SK-N-SH treated with all-trans-retinoic acid at 6 μM for 48 hours (cell line): ENCODE measurements around the gene MRPS18A.

Source experiments
- ATAC-seq: fragments of 200-7000 bp; cut with Tn5 transposase; 3 replicates; pipeline ENCODE4 v1.9.1; 2020; ENCODE audit warnings: mild to moderate bottlenecking, moderate library complexity
- ARNTL ChIP-seq: fragments of 450-650 bp; formaldehyde crosslinking; IDR thresholded peaks from 2 replicates; pipeline ENCODE4 v1.5.0; 2020; ENCODE audit warnings: low read depth, mild to moderate bottlenecking, moderate library complexity, borderline replicate concordance
- BACH2 ChIP-seq: fragments of 250-450 bp; sonication (Bioruptor Pico); IDR thresholded peaks from 2 replicates; pipeline ENCODE4 v1.9.0; 2021; ENCODE audit warnings: mild to moderate bottlenecking, borderline replicate concordance
- CSDC2 ChIP-seq: fragments of 250-450 bp; sonication (Bioruptor Pico); IDR thresholded peaks from 2 replicates; pipeline ENCODE4 v1.5.0; 2020; ENCODE audit warnings: mild to moderate bottlenecking, moderate library complexity
- ESRRG ChIP-seq: fragments of 250-450 bp; sonication (Bioruptor Pico); IDR thresholded peaks from 2 replicates; pipeline ENCODE4 v1.6.1; 2021; ENCODE audit warnings: mild to moderate bottlenecking
- GLIS3 ChIP-seq: fragments of 250-450 bp; sonication (Bioruptor Pico); IDR thresholded peaks from 2 replicates; pipeline ENCODE4 v1.5.0; 2020; ENCODE audit warnings: mild to moderate bottlenecking, moderate library complexity
- ISL1 ChIP-seq: fragments of 250-450 bp; sonication (Bioruptor Pico); IDR thresholded peaks from 2 replicates; pipeline ENCODE4 v2.1.2; 2022; ENCODE audit warnings: mild to moderate bottlenecking, moderate library complexity
- OSR1 ChIP-seq: fragments of 250-450 bp; sonication (Bioruptor Pico); IDR thresholded peaks from 2 replicates; pipeline ENCODE4 v1.8.0; 2022; ENCODE audit warnings: moderate library complexity, mild to moderate bottlenecking, inconsistent platforms
- PPARA ChIP-seq: fragments of 250-450 bp; sonication (Bioruptor Pico); IDR thresholded peaks from 2 replicates; pipeline ENCODE4 v1.5.0; 2020; ENCODE audit warnings: mild to moderate bottlenecking, borderline replicate concordance
- RARB ChIP-seq: fragments of 250-450 bp; sonication (Bioruptor Pico); IDR thresholded peaks from 2 replicates; pipeline ENCODE4 v1.8.0; 2021; ENCODE audit warnings: mild to moderate bottlenecking, moderate library complexity
- SNAI2 ChIP-seq: fragments of 250-450 bp; sonication (Bioruptor Pico); IDR thresholded peaks from 2 replicates; pipeline ENCODE4 v1.5.0; 2020; ENCODE audit warnings: mild to moderate bottlenecking, moderate library complexity
- TCF4 ChIP-seq: fragments of 250-450 bp; sonication (Bioruptor Pico); IDR thresholded peaks from 2 replicates; pipeline ENCODE4 v1.8.0; 2021; ENCODE audit warnings: mild to moderate bottlenecking, moderate library complexity, borderline replicate concordance
- TOX ChIP-seq: fragments of 250-450 bp; sonication (Bioruptor Pico); IDR thresholded peaks from 2 replicates; pipeline ENCODE4 v1.8.0; 2021; ENCODE audit warnings: mild to moderate bottlenecking, moderate library complexity, borderline replicate concordance
- ZC3H10 ChIP-seq: fragments of 250-450 bp; sonication (Bioruptor Pico); IDR thresholded peaks from 2 replicates; pipeline ENCODE4 v1.5.1; 2021; ENCODE audit warnings: mild to moderate bottlenecking, moderate library complexity
- ZFP3 ChIP-seq: fragments of 250-450 bp; sonication (Bioruptor Pico); IDR thresholded peaks from 2 replicates; pipeline ENCODE4 v1.5.0; 2020; ENCODE audit warnings: mild to moderate bottlenecking, moderate library complexity
- ZFP30 ChIP-seq: fragments of 450-650 bp; formaldehyde crosslinking; IDR thresholded peaks from 2 replicates; pipeline ENCODE4 v1.5.0; 2022; ENCODE audit warnings: mild to moderate bottlenecking, moderate library complexity
- ZNF565 ChIP-seq: fragments of 450-650 bp; formaldehyde crosslinking; conservative IDR thresholded peaks from 2 replicates; pipeline ENCODE4 v1.5.0; 2020; ENCODE audit warnings: low read depth, mild to moderate bottlenecking, moderate library complexity
- ZNF70 ChIP-seq: fragments of 450-650 bp; formaldehyde crosslinking; IDR thresholded peaks from 2 replicates; pipeline ENCODE4 v1.5.0; 2020; ENCODE audit warnings: mild to moderate bottlenecking, moderate library complexity
- ZNF8 ChIP-seq: fragments of 450-650 bp; formaldehyde crosslinking; IDR thresholded peaks from 2 replicates; pipeline ENCODE4 v1.5.0; 2020; ENCODE audit warnings: mild to moderate bottlenecking, moderate library complexity
- TF ChIP-seq, protein P1 (sequence below): fragments of 250-450 bp; sonication (Bioruptor Pico); IDR thresholded peaks from 2 replicates; pipeline ENCODE4 v1.5.1; 2020; ENCODE audit warnings: low read depth, mild to moderate bottlenecking, moderate library complexity
- TF ChIP-seq, protein P2 (sequence below): fragments of 250-450 bp; sonication (Bioruptor Pico); IDR thresholded peaks from 2 replicates; pipeline ENCODE4 v1.8.0; 2021; ENCODE audit warnings: low read depth, mild to moderate bottlenecking, moderate library complexity, borderline replicate concordance
- TF ChIP-seq, protein P3 (sequence below): fragments of 250-450 bp; sonication (Bioruptor Pico); IDR thresholded peaks from 2 replicates; pipeline ENCODE4 v1.8.0; 2020; ENCODE audit warnings: mild to moderate bottlenecking, moderate library complexity, borderline replicate concordance
- TF ChIP-seq, protein P4 (sequence below): fragments of 250-450 bp; sonication (Bioruptor Pico); IDR thresholded peaks from 2 replicates; pipeline ENCODE4 v1.5.1; 2021; ENCODE audit warnings: mild to moderate bottlenecking, moderate library complexity

MRPS18A gene

DNA sequence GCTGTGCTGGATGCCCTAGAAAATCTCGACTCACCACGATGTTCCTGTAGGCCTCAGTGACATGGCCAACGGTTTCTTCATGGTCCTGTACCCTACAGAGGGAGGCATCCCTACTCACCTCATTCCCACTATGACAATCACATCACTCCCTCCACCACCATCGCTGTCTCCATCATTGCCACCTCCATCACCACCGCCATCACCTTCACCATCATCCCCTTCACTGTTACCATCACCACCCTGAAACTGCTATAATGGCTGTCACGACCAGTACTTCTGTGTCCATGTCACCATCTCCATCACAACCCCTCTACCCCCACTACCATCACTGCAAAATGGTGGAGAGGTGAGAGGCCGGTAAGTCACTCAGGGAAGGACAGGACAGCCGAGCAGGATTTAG is 29.8 kb upstream of the MRPS18A start:
- no peak for ATAC-seq
- TF ChIP-seq ISL1 (CRISPR knock-in tag), result no peak
- TF ChIP-seq ZFP30 (CRISPR knock-in tag), result no peak
- no peak for TF ChIP-seq ARNTL (CRISPR knock-in tag)
- TF ChIP-seq, all 23 proteins: peak for 0

DNA sequence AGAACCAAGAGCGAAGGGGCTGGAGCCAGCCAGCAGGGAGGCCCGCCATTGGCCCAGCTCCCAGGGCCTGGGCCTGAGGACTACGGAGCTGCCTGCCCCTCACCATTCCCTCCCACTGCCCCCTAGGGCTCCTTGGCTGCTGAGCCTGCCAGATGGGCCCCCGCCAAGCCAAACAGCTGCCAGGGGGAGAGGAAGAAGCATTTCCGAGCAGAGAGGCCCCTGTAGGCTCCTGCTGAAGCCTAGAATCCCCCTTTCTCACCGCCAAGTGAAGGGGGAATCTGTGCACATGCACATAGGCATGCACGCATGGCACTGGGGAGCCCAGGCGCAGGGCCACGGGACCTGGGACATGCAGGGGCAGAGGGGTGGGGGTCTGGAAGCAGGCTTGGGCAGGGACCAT is 28.5 kb upstream of the MRPS18A start:
- TF ChIP-seq ZC3H10 (CRISPR knock-in tag) (no peak), ISL1 (CRISPR knock-in tag) (no peak), ESRRG (CRISPR knock-in tag) (no peak), ZFP3 (CRISPR knock-in tag) (no peak), SNAI2 (CRISPR knock-in tag) (no peak), TCF4 (CRISPR knock-in tag) (no peak), TOX (CRISPR knock-in tag) (no peak), ZNF565 (CRISPR knock-in tag) (no peak), RARB (no peak)
- TF ChIP-seq, protein P1, sequence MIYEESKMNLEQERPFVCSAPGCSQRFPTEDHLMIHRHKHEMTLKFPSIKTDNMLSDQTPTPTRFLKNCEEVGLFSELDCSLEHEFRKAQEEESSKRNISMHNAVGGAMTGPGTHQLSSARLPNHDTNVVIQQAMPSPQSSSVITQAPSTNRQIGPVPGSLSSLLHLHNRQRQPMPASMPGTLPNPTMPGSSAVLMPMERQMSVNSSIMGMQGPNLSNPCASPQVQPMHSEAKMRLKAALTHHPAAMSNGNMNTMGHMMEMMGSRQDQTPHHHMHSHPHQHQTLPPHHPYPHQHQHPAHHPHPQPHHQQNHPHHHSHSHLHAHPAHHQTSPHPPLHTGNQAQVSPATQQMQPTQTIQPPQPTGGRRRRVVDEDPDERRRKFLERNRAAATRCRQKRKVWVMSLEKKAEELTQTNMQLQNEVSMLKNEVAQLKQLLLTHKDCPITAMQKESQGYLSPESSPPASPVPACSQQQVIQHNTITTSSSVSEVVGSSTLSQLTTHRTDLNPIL, result no peak
- TF ChIP-seq, protein P2, sequence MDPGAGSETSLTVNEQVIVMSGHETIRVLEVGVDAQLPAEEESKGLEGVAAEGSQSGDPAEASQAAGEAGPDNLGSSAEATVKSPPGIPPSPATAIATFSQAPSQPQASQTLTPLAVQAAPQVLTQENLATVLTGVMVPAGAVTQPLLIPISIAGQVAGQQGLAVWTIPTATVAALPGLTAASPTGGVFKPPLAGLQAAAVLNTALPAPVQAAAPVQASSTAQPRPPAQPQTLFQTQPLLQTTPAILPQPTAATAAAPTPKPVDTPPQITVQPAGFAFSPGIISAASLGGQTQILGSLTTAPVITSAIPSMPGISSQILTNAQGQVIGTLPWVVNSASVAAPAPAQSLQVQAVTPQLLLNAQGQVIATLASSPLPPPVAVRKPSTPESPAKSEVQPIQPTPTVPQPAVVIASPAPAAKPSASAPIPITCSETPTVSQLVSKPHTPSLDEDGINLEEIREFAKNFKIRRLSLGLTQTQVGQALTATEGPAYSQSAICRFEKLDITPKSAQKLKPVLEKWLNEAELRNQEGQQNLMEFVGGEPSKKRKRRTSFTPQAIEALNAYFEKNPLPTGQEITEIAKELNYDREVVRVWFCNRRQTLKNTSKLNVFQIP (CRISPR knock-in tag), result no peak
- TF ChIP-seq, protein P3, sequence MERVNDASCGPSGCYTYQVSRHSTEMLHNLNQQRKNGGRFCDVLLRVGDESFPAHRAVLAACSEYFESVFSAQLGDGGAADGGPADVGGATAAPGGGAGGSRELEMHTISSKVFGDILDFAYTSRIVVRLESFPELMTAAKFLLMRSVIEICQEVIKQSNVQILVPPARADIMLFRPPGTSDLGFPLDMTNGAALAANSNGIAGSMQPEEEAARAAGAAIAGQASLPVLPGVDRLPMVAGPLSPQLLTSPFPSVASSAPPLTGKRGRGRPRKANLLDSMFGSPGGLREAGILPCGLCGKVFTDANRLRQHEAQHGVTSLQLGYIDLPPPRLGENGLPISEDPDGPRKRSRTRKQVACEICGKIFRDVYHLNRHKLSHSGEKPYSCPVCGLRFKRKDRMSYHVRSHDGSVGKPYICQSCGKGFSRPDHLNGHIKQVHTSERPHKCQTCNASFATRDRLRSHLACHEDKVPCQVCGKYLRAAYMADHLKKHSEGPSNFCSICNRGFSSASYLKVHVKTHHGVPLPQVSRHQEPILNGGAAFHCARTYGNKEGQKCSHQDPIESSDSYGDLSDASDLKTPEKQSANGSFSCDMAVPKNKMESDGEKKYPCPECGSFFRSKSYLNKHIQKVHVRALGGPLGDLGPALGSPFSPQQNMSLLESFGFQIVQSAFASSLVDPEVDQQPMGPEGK, result no peak
- TF ChIP-seq, all 23 proteins: peak for 0
- no peak for ATAC-seq

DNA sequence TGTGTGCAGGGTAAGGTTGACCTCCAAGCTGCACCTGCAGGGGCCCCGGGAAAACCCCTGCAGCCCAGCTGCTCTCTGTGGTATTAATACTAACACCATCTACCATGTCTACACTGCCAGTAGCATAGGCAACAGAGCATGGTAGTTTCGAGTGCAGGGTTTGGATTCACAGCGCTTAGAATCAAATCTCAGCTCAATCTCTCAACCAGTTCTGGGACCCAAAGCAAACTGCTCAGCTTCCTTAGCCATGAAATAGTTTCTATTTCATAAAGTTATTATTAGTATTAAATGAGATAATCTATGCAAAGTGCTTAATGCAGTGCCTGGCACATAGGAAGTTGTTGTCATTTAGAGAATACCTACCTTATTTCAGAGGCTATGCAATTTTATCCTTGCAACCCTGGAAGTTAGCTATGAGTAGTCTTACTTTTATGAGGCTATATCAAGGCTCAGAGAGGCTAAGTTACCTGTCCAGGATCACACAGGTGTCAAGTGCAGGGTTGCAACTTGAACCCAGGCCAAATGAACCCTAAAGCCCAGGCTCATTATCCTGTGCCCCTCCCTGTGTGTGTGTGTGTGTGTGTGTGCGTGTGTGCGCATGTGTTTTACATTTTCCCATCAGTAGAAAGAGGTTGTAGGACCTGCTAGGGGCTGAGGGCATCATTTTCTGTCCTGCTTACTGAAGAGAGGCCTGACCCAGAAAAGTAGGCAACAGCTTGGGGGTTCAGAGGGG is 27.6 kb upstream of the MRPS18A start:
- TF ChIP-seq ZFP30 (CRISPR knock-in tag), result no peak
- no peak for TF ChIP-seq PPARA (CRISPR knock-in tag)
- no peak for TF ChIP-seq RARB
- TF ChIP-seq ZC3H10 (CRISPR knock-in tag), result no peak
- TF ChIP-seq ZFP3 (CRISPR knock-in tag), result no peak
- no peak for TF ChIP-seq OSR1
- no peak for TF ChIP-seq BACH2 (CRISPR knock-in tag)
- TF ChIP-seq, protein P4, sequence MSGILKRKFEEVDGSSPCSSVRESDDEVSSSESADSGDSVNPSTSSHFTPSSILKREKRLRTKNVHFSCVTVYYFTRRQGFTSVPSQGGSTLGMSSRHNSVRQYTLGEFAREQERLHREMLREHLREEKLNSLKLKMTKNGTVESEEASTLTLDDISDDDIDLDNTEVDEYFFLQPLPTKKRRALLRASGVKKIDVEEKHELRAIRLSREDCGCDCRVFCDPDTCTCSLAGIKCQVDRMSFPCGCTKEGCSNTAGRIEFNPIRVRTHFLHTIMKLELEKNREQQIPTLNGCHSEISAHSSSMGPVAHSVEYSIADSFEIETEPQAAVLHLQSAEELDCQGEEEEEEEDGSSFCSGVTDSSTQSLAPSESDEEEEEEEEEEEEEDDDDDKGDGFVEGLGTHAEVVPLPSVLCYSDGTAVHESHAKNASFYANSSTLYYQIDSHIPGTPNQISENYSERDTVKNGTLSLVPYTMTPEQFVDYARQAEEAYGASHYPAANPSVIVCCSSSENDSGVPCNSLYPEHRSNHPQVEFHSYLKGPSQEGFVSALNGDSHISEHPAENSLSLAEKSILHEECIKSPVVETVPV (CRISPR knock-in tag), result no peak
- TF ChIP-seq TOX (CRISPR knock-in tag), result no peak
- no peak for TF ChIP-seq ARNTL (CRISPR knock-in tag)
- no peak for TF ChIP-seq ZNF565 (CRISPR knock-in tag)
- TF ChIP-seq ZNF70 (CRISPR knock-in tag), result no peak
- TF ChIP-seq, protein P3, result no peak
- TF ChIP-seq, protein P1, result no peak
- TF ChIP-seq GLIS3 (CRISPR knock-in tag), result no peak
- TF ChIP-seq SNAI2 (CRISPR knock-in tag), result no peak
- TF ChIP-seq CSDC2, result no peak
- TF ChIP-seq, protein P2 (CRISPR knock-in tag), result no peak
- no peak for TF ChIP-seq ZNF8 (CRISPR knock-in tag)
- TF ChIP-seq TCF4 (CRISPR knock-in tag), result no peak
- no peak for ATAC-seq
